Measurements from ENCODE around the gene CNOT1.
"Not testable (repeated sequence)": the region's sequence is repeated elsewhere in the genome, so short reads cannot be mapped to it uniquely, and the experiment has no call there.

Gene CNOT1

GRCh38 chr16:58500430-58501241, 129.0 kb downstream of the CNOT1 start:
- no peak for DNase-seq

DNA sequence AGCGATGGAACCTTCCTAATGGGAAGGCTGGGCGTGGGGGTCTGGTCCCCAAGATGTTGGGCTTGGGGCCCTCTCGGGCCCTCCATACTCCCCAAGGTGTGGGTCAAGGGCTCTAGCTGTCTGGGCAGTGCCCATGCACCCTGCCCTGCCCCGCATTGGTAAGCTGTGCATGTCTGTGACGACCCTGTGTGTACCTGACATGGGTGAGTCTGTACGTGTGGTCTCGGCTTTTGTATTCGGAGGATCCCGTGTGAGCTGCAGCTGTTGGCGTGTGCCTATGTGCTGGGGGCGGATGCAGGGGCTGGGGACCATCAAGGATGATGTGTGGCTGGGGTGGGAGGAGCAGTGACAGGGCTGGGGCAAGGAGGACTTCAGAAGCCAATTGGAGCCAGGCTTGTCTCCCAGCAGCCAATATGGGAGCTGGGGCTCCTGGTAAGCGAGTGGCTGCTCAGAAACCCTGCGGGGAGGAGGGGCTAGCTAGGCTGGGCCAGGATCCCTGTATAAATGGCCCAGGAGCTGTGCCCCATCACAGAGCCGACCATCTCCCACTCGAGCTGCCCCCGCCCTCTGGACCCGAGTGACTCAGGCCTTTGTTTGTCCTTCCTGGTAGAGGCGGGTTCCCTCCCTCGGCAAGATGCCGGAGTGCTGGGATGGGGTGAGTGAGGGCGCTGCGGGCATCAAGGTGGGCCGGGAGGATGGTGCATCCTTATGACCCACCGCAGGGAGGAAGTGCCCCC, 129.8 kb downstream of the CNOT1 start, which contains the start of gene NDRG4:
TSS of gene NDRG4 (plus strand) at position 529 of the 737 bp plus-strand sequence. CDS start at position 635, 106 bp downstream.
- DNase-seq = peak; percentile 55

- DNase-seq = no peak
Observed at GRCh38 chr16:58499092-58499511, 130.5 kb downstream of the CNOT1 start.

DNA sequence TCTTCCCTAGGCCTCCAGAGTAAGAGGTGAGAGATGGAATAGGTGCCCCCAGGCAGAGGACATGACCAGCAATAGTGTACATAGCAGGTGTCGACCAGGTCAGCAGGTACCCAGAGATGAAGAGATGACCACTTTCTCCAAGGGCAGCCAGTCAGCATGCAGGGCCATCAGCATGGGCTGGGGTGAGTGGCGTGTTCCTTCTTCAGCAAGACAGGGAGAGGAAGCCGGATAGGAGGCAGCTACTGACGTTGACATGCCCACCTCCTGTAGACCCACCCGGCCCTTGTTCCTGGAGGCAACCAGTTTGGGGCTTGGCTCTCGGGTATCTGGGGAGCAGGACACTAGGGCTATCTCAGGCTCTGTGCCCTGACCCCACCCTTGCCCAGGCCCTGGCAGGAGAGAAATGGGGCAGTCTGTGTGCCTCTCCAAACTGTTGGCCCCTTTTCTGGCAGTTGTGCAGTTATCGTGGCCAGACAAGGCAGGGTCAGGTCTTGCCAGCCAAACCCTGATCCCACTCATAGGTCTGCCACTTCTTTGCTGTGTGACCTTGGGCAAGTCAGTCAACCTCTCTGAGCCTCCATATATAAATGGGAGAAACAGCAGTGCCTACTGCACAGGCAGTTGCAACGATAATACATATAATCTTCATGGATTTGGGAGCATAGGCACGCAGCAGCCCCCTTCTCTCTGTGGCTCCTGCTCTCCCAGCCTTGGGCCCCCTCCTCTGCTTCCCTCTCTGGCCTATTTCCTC, 131.1 kb downstream of the CNOT1 start:
- no peak for DNase-seq

GRCh38 chr16:58497935-58498334, 131.7 kb downstream of the CNOT1 start:
- no peak for DNase-seq

- DNase-seq = no peak
Observed at GRCh38 chr16:58497468-58497867, 132.2 kb downstream of the CNOT1 start.

- no peak for DNase-seq
Observed at GRCh38 chr16:58495521-58496331, 133.9 kb downstream of the CNOT1 start.

GRCh38 chr16:58494981-58495520, 134.6 kb downstream of the CNOT1 start:
- DNase-seq = peak; percentile 84

DNA sequence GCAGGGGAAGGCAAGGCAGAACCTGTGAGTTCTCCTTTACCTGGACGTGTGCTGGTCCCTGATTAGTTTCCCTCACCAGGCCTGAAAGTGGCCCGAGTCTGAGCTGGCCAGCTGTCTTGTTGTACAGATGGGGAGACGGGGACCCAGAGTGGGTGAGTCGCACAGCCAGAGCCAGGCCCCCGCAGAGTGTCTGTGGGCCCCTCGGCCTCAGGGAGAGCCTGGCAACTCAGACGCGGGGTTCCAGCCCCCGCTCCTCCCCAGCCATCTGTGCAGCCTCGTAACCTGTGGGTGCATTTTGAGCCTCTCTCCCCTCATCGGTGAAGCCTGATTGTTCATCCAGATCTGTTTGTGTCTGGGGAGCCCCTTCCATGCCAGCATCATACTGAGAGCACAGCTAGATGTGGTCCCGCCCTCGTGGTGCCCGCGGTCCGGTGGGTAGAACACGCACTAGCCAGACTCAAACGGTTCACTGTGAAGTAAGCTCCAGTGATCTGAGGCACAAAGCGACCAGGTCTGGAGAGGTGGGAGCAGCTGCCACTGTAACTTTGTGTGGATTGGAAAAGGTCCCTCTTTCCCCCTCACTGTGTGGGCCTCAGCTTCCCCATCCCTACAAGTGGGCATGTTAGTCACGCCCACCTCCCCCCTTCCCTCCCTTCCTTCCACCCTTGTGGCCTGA, 135.7 kb downstream of the CNOT1 start:
- no peak for DNase-seq

DNA sequence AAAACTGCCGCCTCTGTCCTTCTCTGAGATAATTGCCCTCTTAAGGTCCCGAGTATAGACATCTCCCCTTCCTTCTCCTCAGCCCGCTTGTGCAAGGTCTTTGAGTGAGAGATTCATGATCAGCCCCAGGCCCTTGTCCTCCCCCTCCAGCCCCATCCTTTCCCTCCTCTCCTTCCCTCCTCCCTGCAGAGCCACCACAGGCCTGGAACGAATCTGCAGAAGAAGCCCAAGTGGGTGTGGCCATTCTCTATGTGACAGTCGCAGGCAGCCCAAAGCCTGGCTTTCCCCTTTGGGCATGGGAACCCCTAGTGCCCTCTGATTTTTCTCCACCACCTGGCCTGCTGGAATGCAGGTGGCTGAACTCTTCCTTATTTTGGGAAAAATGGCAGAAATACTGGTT, 136.9 kb downstream of the CNOT1 start:
- DNase-seq = no peak

GRCh38 chr16:58492066-58492465, 137.6 kb downstream of the CNOT1 start:
- DNase-seq = no peak

GRCh38 chr16:58490539-58490938, 139.1 kb downstream of the CNOT1 start:
- not testable (repeated sequence) for DNase-seq

DNA sequence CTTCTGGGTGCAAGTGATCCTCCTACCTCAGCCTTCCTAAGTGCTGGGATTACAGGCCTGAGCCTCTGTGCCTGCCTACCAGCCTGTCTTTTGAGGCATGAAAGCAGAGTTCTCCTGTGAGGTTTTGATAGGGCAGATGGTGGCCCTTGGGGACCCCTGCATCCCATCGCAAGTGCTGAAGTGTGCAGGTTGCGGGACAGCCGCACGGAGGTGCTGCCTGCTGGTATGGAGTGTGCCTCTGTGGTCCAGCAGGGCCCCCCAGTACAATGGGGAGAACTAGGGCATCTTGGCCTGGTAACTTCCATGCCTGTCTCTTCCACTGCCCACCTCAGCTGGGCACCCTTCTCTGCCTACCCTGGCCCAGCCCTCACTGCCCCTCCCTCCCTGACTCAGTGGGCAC, 139.6 kb downstream of the CNOT1 start:
- DNase-seq = no peak

GRCh38 chr16:58488531-58488930, 141.1 kb downstream of the CNOT1 start:
- no peak for DNase-seq

- DNase-seq = peak; percentile 78
Observed at GRCh38 chr16:58487566-58488351, 141.9 kb downstream of the CNOT1 start.

DNA sequence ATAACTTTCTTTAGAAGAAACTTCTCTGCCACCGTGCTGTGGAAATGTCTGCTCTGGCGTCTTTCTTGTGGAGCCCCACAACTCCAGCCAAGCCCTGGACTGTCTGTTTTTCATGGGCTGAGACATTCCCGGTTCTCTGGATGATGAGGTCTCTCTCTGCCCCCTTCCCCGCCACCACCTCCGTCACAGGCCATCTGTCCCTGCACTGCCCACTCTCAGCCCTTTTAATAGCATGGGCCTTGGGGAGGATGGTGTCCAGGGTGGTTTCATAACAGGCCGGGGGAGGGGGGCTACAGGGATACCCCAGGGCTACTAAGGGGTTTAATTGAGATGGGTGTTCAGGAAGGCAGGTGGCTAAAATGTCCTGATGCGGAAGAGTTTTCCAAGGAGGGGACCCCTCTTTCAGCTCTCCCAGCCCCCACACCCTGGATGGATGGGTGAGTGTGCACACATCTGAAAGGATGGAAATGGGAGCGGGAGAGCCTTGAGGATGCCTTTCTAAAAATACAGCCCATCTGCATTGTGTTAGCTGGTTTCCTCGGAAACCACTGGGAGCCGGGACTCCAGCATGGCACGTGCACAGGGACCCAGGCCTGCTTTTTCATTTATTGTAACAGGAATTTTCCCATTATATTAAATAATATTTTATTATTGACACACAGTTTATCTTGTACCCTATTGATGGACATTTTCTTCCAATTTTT, 144.3 kb downstream of the CNOT1 start:
- no peak for DNase-seq

GRCh38 chr16:58481931-58482330, 147.7 kb downstream of the CNOT1 start:
- DNase-seq = no peak

- no peak for DNase-seq
Observed at GRCh38 chr16:58481226-58481869, 148.3 kb downstream of the CNOT1 start.

DNA sequence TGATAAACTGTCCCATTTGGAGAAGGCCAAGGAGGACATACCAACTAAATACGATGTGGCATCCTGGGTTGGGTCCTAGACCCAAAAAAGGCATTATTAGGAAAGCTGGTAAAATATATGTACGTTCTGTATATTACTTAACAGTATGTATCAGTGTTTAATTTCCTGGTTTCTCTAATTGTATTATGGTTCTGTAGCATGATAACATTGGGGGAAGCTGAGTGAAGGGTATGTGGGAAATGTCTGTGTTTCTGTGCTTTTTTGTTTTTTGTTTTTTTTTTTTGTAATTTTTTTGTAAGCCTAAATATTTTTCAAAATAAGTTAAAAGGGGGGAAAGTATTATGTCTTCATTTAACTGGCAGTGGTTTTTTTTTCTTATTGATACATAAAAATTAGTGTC, 151.2 kb downstream of the CNOT1 start:
- no peak for DNase-seq

- DNase-seq = no peak
Observed at GRCh38 chr16:58476791-58477190, 152.8 kb downstream of the CNOT1 start.

All from activated CD4-positive, alpha-beta T cell treated with anti-CD3 and anti-CD28 coated beads, Interleukin-2, Interleukin-6, amounts not matched to agents 100 ng/mL and 50 ng/mL, durations not matched to agents 16 hours and 8 hours (primary cell).